GM12878 (cell line): Measurements from ENCODE around the gene DNAJC18. TPM values are rescaled to one million over a fixed set of nuclear protein-coding genes. Genes with fewer than 3 reads are reported as not detected.

Source experiments
- EP300 ChIP-seq, 2 experiments: fragments of 150-350 bp in 1 of 2; IDR thresholded peaks; 2 replicates each; pipeline ENCODE4 v1.6.1; 2011 to 2012; ENCODE audit warnings: low read depth in 2 of 2, low read length in 2 of 2, borderline replicate concordance in 1 of 2, improper control_type of control experiment in 1 of 2, inconsistent platforms in 1 of 2; ENCODE audit not compliant: control insufficient read depth in 1 of 2
- ETV6 ChIP-seq, 2 experiments: fragments of 450-650 bp in 1 of 2; IDR thresholded peaks in 1 of 2; conservative IDR thresholded peaks in 1 of 2; 2 replicates each; pipeline ENCODE4 v1.6.1; 2014; ENCODE audit warnings: antibody characterized with exemption in 1 of 2, borderline replicate concordance in 1 of 2, low read depth in 1 of 2, mild to moderate bottlenecking in 1 of 2, moderate library complexity in 1 of 2
- FOXM1 ChIP-seq: IDR thresholded peaks from 2 replicates; pipeline ENCODE4 v1.6.1; 2012; ENCODE audit warnings: low read depth, mild to moderate bottlenecking, inconsistent platforms, low read length, moderate library complexity
- IRF4 ChIP-seq: IDR thresholded peaks from 2 replicates; pipeline ENCODE4 v1.6.1; 2011; ENCODE audit warnings: low read depth, low read length
- JUNB ChIP-seq: IDR thresholded peaks from 2 replicates; pipeline ENCODE4 v1.6.1; 2016; ENCODE audit warnings: antibody characterized with exemption, mild to moderate bottlenecking
- KAT2A ChIP-seq: conservative IDR thresholded peaks from 2 replicates; pipeline ENCODE4 v1.6.1; 2011; ENCODE audit warnings: low read depth, low read length; ENCODE audit not compliant: control insufficient read depth
- NFIC ChIP-seq: IDR thresholded peaks from 2 replicates; pipeline ENCODE4 v1.6.1; 2012; ENCODE audit warnings: low read depth, mild to moderate bottlenecking, inconsistent platforms, low read length, moderate library complexity
- NRF1 ChIP-seq: conservative IDR thresholded peaks from 2 replicates; pipeline ENCODE4 v1.6.1; 2011; ENCODE audit warnings: mild to moderate bottlenecking, low read depth, low read length, improper control_type of control experiment
- RAD51 ChIP-seq: fragments of 450-650 bp; IDR thresholded peaks from 2 replicates; pipeline ENCODE4 v1.6.1; 2016; ENCODE audit warnings: moderate library complexity, mild to moderate bottlenecking, inconsistent platforms
- SMC3 ChIP-seq: IDR thresholded peaks from 2 replicates; pipeline ENCODE4 v1.6.1; 2011; ENCODE audit warnings: low read length, improper control_type of control experiment, borderline replicate concordance
- SUZ12 ChIP-seq: fragments of 200-600 bp; sonication (generic); IDR thresholded peaks from one replicate; pipeline ENCODE4 v1.6.1; 2018; ENCODE audit warnings: antibody characterized with exemption, mild to moderate bottlenecking; ENCODE audit not compliant: unreplicated experiment
- TBL1XR1 ChIP-seq: IDR thresholded peaks from 2 replicates; pipeline ENCODE4 v1.6.1; 2012; ENCODE audit warnings: low read depth, low read length, improper control_type of control experiment
- polyA plus RNA-seq, 11 experiments: library from polyadenylated mRNA; depleted of rRNA in 4 of 11; unstranded in 6 of 11; stranded (reverse) in 5 of 11; fragments of >200 nt; fragmentation: Nextera tagmentation in 4 of 11; fragmentation: Illumina TruSeq in 1 of 11; extraction: Ambion mirVana in 4 of 11; extraction: Trizol in 1 of 11; gene quantifications; 1 replicate in 1 of 11; 2 replicates in 10 of 11; pipeline versions ENCODE4 v1.2.1 to v1.2.3, GENCODE V29; 2011 to 2016; ENCODE audit warnings: inconsistent platforms in 2 of 11, missing spikeins in 2 of 11, low read depth in 1 of 11
- total RNA-seq, 4 experiments: library from RNA; depleted of rRNA in 3 of 4; stranded (reverse); fragments of >200 nt in 3 of 4; fragmentation: Illumina TruSeq in 1 of 4; extraction: Trizol in 1 of 4; gene quantifications; 2 replicates each; pipeline versions ENCODE4 v1.2.1 to v1.2.3, GENCODE V29; 2013 to 2021
- TF ChIP-seq, protein P1 (sequence below): IDR thresholded peaks from 2 replicates; pipeline ENCODE4 v1.6.1; 2011; ENCODE audit warnings: low read depth, mild to moderate bottlenecking, low read length, moderate library complexity, borderline replicate concordance; ENCODE audit errors: extremely low read depth
- TF ChIP-seq, protein P2 (sequence below), 3 experiments: IDR thresholded peaks in 2 of 3; conservative IDR thresholded peaks in 1 of 3; 2 replicates each; pipeline ENCODE4 v1.5.1; 2011; ENCODE audit warnings: low read depth in 3 of 3, low read length in 3 of 3, mild to moderate bottlenecking in 3 of 3, control low read depth in 2 of 3, moderate library complexity in 2 of 3, inconsistent platforms in 1 of 3, mixed read lengths in 1 of 3; ENCODE audit not compliant: control insufficient read depth in 2 of 3, insufficient read depth in 1 of 3; ENCODE audit errors: extremely low read depth in 1 of 3
- TF ChIP-seq, protein P3 (sequence below): IDR thresholded peaks from 2 replicates; pipeline ENCODE4 v1.6.1; 2012; ENCODE audit warnings: improper control_type of control experiment, low read depth, low read length; ENCODE audit not compliant: insufficient replicate concordance
- TF ChIP-seq, protein P4 (sequence below): fragments of 450-650 bp; IDR thresholded peaks from 2 replicates; pipeline ENCODE4 v1.6.1; 2017; ENCODE audit warnings: mild to moderate bottlenecking, moderate library complexity

Gene DNAJC18
- total and polyA plus RNA-seq, 10 of the 15 experiments (the other 5 are each of a cell fraction or from before 2014, with no cell fraction given) = 6.4 to 26.7 (median 17.7) TPM

DNA sequence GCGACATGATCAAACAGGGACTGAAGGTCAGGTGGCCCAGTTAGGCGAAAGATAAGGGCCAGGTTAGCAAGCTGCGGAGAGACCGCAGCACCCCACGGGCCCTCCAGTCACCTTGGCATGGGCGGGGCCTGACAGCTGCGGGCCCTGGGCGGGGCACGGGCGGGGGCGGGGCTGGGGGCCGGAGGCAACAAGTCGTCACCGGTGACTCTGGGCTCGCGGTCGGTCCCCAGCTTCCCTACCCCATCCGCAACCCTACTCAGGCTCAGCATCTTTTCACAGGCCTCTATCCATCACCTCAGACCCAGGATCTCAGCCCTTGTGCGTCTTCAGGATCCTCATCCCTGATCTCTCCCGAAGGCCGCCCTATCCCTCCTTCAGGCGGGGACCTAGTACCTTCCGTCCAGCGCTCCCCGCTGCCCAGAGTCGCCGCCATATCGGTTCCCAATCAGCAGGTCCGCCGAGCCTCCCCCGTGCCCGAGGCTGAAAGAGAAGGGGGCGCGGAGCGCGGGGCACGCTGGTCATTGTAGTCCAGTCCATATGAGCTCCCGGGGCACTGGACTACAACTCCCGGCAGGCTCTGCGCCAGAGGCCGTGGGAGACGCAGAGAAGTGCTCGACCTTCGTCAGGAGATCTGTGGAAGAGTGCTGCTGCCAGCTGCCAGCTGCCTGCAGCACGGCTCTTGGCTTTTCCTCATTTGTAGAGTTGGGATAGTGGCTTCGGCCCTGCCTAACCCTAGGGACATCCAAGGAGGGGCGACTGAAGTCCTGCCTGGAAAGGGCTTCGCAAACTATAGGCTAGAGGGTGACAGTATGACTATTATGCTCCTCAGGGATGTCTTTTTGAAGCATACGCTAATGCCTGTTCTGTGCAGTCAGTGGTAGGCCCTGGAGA is at the start of gene DNAJC18 (continued):
- no peak for TF ChIP-seq FOXM1
- no peak for TF ChIP-seq KAT2A
- TF ChIP-seq RAD51 = peak; percentile 8; the same call in 1 of the 2 replicates
- TF ChIP-seq, protein P1, sequence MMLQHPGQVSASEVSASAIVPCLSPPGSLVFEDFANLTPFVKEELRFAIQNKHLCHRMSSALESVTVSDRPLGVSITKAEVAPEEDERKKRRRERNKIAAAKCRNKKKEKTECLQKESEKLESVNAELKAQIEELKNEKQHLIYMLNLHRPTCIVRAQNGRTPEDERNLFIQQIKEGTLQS = no peak
- TF ChIP-seq EP300 (IDR thresholded peaks at IDR 0.05; ENCODE audit: borderline replicate concordance in 1 of 2, control insufficient read depth in 1 of 2, low read depth in 2 of 2, low read length in 2 of 2) = no peak
- TF ChIP-seq, protein P2, sequence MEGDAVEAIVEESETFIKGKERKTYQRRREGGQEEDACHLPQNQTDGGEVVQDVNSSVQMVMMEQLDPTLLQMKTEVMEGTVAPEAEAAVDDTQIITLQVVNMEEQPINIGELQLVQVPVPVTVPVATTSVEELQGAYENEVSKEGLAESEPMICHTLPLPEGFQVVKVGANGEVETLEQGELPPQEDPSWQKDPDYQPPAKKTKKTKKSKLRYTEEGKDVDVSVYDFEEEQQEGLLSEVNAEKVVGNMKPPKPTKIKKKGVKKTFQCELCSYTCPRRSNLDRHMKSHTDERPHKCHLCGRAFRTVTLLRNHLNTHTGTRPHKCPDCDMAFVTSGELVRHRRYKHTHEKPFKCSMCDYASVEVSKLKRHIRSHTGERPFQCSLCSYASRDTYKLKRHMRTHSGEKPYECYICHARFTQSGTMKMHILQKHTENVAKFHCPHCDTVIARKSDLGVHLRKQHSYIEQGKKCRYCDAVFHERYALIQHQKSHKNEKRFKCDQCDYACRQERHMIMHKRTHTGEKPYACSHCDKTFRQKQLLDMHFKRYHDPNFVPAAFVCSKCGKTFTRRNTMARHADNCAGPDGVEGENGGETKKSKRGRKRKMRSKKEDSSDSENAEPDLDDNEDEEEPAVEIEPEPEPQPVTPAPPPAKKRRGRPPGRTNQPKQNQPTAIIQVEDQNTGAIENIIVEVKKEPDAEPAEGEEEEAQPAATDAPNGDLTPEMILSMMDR (IDR thresholded peaks at IDR 0.05 in 2 of 3, conservative IDR thresholded peaks at IDR 0.05 in 1 of 3; ENCODE audit: control insufficient read depth in 2 of 3, extremely low read depth in 1 of 3, insufficient read depth in 1 of 3, low read depth in 3 of 3, low read length in 3 of 3) = no peak
- no peak for TF ChIP-seq IRF4
- TF ChIP-seq SMC3 = no peak
- no peak for TF ChIP-seq TBL1XR1
- TF ChIP-seq JUNB = no peak
- TF ChIP-seq, protein P3, sequence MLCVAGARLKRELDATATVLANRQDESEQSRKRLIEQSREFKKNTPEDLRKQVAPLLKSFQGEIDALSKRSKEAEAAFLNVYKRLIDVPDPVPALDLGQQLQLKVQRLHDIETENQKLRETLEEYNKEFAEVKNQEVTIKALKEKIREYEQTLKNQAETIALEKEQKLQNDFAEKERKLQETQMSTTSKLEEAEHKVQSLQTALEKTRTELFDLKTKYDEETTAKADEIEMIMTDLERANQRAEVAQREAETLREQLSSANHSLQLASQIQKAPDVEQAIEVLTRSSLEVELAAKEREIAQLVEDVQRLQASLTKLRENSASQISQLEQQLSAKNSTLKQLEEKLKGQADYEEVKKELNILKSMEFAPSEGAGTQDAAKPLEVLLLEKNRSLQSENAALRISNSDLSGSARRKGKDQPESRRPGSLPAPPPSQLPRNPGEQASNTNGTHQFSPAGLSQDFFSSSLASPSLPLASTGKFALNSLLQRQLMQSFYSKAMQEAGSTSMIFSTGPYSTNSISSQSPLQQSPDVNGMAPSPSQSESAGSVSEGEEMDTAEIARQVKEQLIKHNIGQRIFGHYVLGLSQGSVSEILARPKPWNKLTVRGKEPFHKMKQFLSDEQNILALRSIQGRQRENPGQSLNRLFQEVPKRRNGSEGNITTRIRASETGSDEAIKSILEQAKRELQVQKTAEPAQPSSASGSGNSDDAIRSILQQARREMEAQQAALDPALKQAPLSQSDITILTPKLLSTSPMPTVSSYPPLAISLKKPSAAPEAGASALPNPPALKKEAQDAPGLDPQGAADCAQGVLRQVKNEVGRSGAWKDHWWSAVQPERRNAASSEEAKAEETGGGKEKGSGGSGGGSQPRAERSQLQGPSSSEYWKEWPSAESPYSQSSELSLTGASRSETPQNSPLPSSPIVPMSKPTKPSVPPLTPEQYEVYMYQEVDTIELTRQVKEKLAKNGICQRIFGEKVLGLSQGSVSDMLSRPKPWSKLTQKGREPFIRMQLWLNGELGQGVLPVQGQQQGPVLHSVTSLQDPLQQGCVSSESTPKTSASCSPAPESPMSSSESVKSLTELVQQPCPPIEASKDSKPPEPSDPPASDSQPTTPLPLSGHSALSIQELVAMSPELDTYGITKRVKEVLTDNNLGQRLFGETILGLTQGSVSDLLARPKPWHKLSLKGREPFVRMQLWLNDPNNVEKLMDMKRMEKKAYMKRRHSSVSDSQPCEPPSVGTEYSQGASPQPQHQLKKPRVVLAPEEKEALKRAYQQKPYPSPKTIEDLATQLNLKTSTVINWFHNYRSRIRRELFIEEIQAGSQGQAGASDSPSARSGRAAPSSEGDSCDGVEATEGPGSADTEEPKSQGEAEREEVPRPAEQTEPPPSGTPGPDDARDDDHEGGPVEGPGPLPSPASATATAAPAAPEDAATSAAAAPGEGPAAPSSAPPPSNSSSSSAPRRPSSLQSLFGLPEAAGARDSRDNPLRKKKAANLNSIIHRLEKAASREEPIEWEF = no peak
- no peak for TF ChIP-seq ETV6 (conservative IDR thresholded peaks at IDR 0.05 in 1 of 2, IDR thresholded peaks at IDR 0.05 in 1 of 2; ENCODE audit: borderline replicate concordance in 1 of 2, low read depth in 1 of 2)
- no peak for TF ChIP-seq NFIC
- TF ChIP-seq, protein P4, sequence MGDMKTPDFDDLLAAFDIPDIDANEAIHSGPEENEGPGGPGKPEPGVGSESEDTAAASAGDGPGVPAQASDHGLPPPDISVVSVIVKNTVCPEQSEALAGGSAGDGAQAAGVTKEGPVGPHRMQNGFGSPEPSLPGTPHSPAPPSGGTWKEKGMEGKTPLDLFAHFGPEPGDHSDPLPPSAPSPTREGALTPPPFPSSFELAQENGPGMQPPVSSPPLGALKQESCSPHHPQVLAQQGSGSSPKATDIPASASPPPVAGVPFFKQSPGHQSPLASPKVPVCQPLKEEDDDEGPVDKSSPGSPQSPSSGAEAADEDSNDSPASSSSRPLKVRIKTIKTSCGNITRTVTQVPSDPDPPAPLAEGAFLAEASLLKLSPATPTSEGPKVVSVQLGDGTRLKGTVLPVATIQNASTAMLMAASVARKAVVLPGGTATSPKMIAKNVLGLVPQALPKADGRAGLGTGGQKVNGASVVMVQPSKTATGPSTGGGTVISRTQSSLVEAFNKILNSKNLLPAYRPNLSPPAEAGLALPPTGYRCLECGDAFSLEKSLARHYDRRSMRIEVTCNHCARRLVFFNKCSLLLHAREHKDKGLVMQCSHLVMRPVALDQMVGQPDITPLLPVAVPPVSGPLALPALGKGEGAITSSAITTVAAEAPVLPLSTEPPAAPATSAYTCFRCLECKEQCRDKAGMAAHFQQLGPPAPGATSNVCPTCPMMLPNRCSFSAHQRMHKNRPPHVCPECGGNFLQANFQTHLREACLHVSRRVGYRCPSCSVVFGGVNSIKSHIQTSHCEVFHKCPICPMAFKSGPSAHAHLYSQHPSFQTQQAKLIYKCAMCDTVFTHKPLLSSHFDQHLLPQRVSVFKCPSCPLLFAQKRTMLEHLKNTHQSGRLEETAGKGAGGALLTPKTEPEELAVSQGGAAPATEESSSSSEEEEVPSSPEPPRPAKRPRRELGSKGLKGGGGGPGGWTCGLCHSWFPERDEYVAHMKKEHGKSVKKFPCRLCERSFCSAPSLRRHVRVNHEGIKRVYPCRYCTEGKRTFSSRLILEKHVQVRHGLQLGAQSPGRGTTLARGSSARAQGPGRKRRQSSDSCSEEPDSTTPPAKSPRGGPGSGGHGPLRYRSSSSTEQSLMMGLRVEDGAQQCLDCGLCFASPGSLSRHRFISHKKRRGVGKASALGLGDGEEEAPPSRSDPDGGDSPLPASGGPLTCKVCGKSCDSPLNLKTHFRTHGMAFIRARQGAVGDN = peak; percentile 61
- TF ChIP-seq NRF1 = 0 out of 2 replicates have a peak, but pooled peaks have one; percentile 3
- TF ChIP-seq SUZ12 = no peak
